Ectodermal cell (in vitro differentiated cells): ENCODE data around the gene HAPLN1.

Source experiments
- H3K27ac ChIP-seq: 2 replicates; pipeline ENCODE4 v1.7.0; 2013; ENCODE audit warnings: mild to moderate bottlenecking, low read depth, low read length; ENCODE audit not compliant: insufficient read depth, poor library complexity, severe bottlenecking
- H3K27me3 ChIP-seq: 2 replicates; pipeline ENCODE4 v1.7.0; 2013; ENCODE audit warnings: mild to moderate bottlenecking, low read length; ENCODE audit not compliant: insufficient read depth, control insufficient read depth, poor library complexity, severe bottlenecking
- H3K36me3 ChIP-seq: one replicate; pipeline ENCODE4 v1.7.0; 2013; ENCODE audit warnings: low read length; ENCODE audit not compliant: control insufficient read depth, insufficient read depth
- H3K4me1 ChIP-seq: one replicate; pipeline ENCODE4 v1.7.0; 2013; ENCODE audit warnings: low read length; ENCODE audit not compliant: control insufficient read depth, insufficient read depth
- H3K4me3 ChIP-seq: 2 replicates; pipeline ENCODE4 v1.7.0; 2013; ENCODE audit warnings: low read depth, low read length, control low read depth; ENCODE audit not compliant: insufficient read depth
- H3K9me3 ChIP-seq: 2 replicates; pipeline ENCODE4 v1.7.0; 2013; ENCODE audit warnings: mild to moderate bottlenecking, low read length, moderate library complexity; ENCODE audit not compliant: control insufficient read depth
- WGBS, 2 experiments: methylation state at CpG; one replicate each; pipeline ENCODE4 v1.1.7; 2013; ENCODE audit warnings: missing lambda C conversion rate in 2 of 2; 5-methylcytosine and 5-hydroxymethylcytosine counted together

HAPLN1 gene

GRCh38 chr5:83701886-83702285, 18.8 kb downstream of the HAPLN1 start:
- H3K4me1 ChIP-seq = no peaks in the 10 kb centered on the region
- no peak overlapping the region for H3K27ac ChIP-seq
- no peaks in the 10 kb centered on the region for H3K9me3 ChIP-seq
- H3K4me3 ChIP-seq = no peak overlapping the region
- no peaks in the 10 kb centered on the region for H3K27me3 ChIP-seq
- 93 to 96% methylated on average over 6 of the region's 6 CpGs for WGBS, 2 experiments
- no peaks in the 10 kb centered on the region for H3K36me3 ChIP-seq

- H3K4me3 ChIP-seq = no peak overlapping the region
- no peaks in the 10 kb centered on the region for H3K9me3 ChIP-seq
- no peaks in the 10 kb centered on the region for H3K27me3 ChIP-seq
- 80 to 86% methylated on average over 1 of the region's 1 CpG for WGBS, 2 experiments
- no peaks in the 10 kb centered on the region for H3K36me3 ChIP-seq
- H3K27ac ChIP-seq = no peak overlapping the region
- no peaks in the 10 kb centered on the region for H3K4me1 ChIP-seq
Observed at GRCh38 chr5:83689881-83690280, 30.8 kb downstream of the HAPLN1 start.

GRCh38 chr5:83688281-83688680, 32.4 kb downstream of the HAPLN1 start:
- H3K4me3 ChIP-seq = no peak overlapping the region
- H3K36me3 ChIP-seq = no peaks in the 10 kb centered on the region
- no peak overlapping the region for H3K27ac ChIP-seq
- H3K27me3 ChIP-seq = no peaks in the 10 kb centered on the region
- no peaks in the 10 kb centered on the region for H3K9me3 ChIP-seq
- peaks cover 7% of the 10 kb centered on the region for H3K4me1 ChIP-seq
- WGBS, 2 experiments = 97 to 98% methylated on average over 4 of the region's 4 CpGs

- 90 to 95% methylated on average over 2 of the region's 2 CpGs for WGBS, 2 experiments
- Histone ChIP-seq H3K27me3 (no peaks in the 10 kb centered on the region), H3K36me3 (no peaks in the 10 kb centered on the region), H3K27ac (no peak overlapping the region), H3K4me1 (peaks cover 7% of the 10 kb centered on the region), H3K4me3 (no peak overlapping the region), H3K9me3 (no peaks in the 10 kb centered on the region)
Observed at GRCh38 chr5:83687124-83687619, 33.5 kb downstream of the HAPLN1 start.

GRCh38 chr5:83686251-83686650, 34.4 kb downstream of the HAPLN1 start:
- Histone ChIP-seq H3K4me1 (peaks cover 7% of the 10 kb centered on the region), H3K4me3 (no peak overlapping the region), H3K9me3 (no peaks in the 10 kb centered on the region), H3K27me3 (no peaks in the 10 kb centered on the region), H3K27ac (no peak overlapping the region), H3K36me3 (no peaks in the 10 kb centered on the region)
- WGBS, 2 experiments = 88 to 96% methylated on average over 1 to 2 of the region's 2 CpGs

GRCh38 chr5:83683836-83684235, 36.8 kb downstream of the HAPLN1 start:
- Histone ChIP-seq H3K36me3 (no peaks in the 10 kb centered on the region), H3K27me3 (no peaks in the 10 kb centered on the region), H3K9me3 (no peaks in the 10 kb centered on the region), H3K27ac (no peak overlapping the region), H3K4me3 (no peak overlapping the region), H3K4me1 (peaks cover 7% of the 10 kb centered on the region)
- 28 to 37% methylated on average over 2 of the region's 2 CpGs for WGBS, 2 experiments

GRCh38 chr5:83672646-83673045, 48.0 kb downstream of the HAPLN1 start:
- Histone ChIP-seq H3K36me3 (no peaks in the 10 kb centered on the region), H3K27me3 (no peaks in the 10 kb centered on the region), H3K9me3 (no peaks in the 10 kb centered on the region), H3K27ac (no peak overlapping the region), H3K4me1 (no peaks in the 10 kb centered on the region), H3K4me3 (no peak overlapping the region)

GRCh38 chr5:83672158-83672557, 48.5 kb downstream of the HAPLN1 start:
- no peaks in the 10 kb centered on the region for H3K36me3 ChIP-seq
- 92 to 100% methylated on average over 2 of the region's 2 CpGs for WGBS, 2 experiments
- no peaks in the 10 kb centered on the region for H3K27me3 ChIP-seq
- no peaks in the 10 kb centered on the region for H3K4me1 ChIP-seq
- H3K4me3 ChIP-seq = no peak overlapping the region
- no peaks in the 10 kb centered on the region for H3K9me3 ChIP-seq
- no peak overlapping the region for H3K27ac ChIP-seq

- Histone ChIP-seq H3K27ac (no peak overlapping the region), H3K9me3 (no peaks in the 10 kb centered on the region), H3K27me3 (no peaks in the 10 kb centered on the region), H3K4me3 (no peak overlapping the region), H3K36me3 (no peaks in the 10 kb centered on the region), H3K4me1 (no peaks in the 10 kb centered on the region)
Observed at GRCh38 chr5:83665631-83666030, 55.0 kb downstream of the HAPLN1 start.

- no peak overlapping the region for H3K4me3 ChIP-seq
- H3K36me3 ChIP-seq = no peaks in the 10 kb centered on the region
- H3K27me3 ChIP-seq = no peaks in the 10 kb centered on the region
- no peaks in the 10 kb centered on the region for H3K4me1 ChIP-seq
- no peaks in the 10 kb centered on the region for H3K9me3 ChIP-seq
- WGBS, 2 experiments = 95 to 100% methylated on average over 2 to 3 of the region's 3 CpGs
- H3K27ac ChIP-seq = no peak overlapping the region
Observed at GRCh38 chr5:83662558-83662957, 58.1 kb downstream of the HAPLN1 start.
